Neural progenitor cell (in vitro differentiated cells): ENCODE results near the gene ZNF687. TPM values are rescaled to one million over a fixed set of nuclear protein-coding genes. Genes with fewer than 3 reads are reported as not detected.

Source experiments
- DNase-seq: peaks from one replicate; pipeline ENCODE4 v3.0.0-alpha.2; 2016; ENCODE audit warnings: low spot score
- H2AFZ ChIP-seq: fragments of 200-600 bp; sonication (generic); replicated peaks from 2 replicates; pipeline ENCODE4 v1.6.1; 2016; ENCODE audit warnings: antibody characterized with exemption
- H3F3A ChIP-seq: fragments of 200-600 bp; sonication (generic); 2 replicates; pipeline ENCODE4 v1.6.1; 2016; ENCODE audit warnings: antibody characterized with exemption, low read depth
- H3K27ac ChIP-seq: fragments of 200-600 bp; sonication (generic); 2 replicates; pipeline ENCODE4 v1.5.1; 2016; ENCODE audit warnings: mild to moderate bottlenecking
- H3K27me3 ChIP-seq: fragments of 200-600 bp; sonication (generic); 2 replicates; pipeline ENCODE4 v1.6.1; 2016; ENCODE audit warnings: mild to moderate bottlenecking, moderate library complexity
- H3K36me3 ChIP-seq: fragments of 200-600 bp; sonication (generic); 2 replicates; pipeline ENCODE4 v1.5.1; 2016
- H3K4me1 ChIP-seq: fragments of 200-600 bp; sonication (generic); 2 replicates; pipeline ENCODE4 v1.6.1; 2016; ENCODE audit warnings: mixed run types
- H3K4me2 ChIP-seq: fragments of 200-600 bp; sonication (generic); 2 replicates; pipeline ENCODE4 v1.6.1; 2016
- H3K4me3 ChIP-seq: fragments of 200-600 bp; sonication (generic); 2 replicates; pipeline ENCODE4 v1.5.1; 2016
- H3K79me2 ChIP-seq: fragments of 200-600 bp; sonication (generic); 2 replicates; pipeline ENCODE4 v1.6.1; 2016; ENCODE audit warnings: low read depth
- H3K9ac ChIP-seq: fragments of 200-600 bp; sonication (generic); 2 replicates; pipeline ENCODE4 v1.6.1; 2016
- H3K9me3 ChIP-seq: fragments of 200-600 bp; sonication (generic); 2 replicates; pipeline ENCODE4 v1.5.1; 2016; ENCODE audit warnings: low read depth
- H4K20me1 ChIP-seq: fragments of 200-600 bp; sonication (generic); 2 replicates; pipeline ENCODE4 v1.6.1; 2016; ENCODE audit warnings: low read depth
- H3K27ac Mint-ChIP-seq: 3 replicates; pipeline ENCODE4 v1.8.0; 2021; ENCODE audit warnings: mixed read lengths
- H3K27me3 Mint-ChIP-seq: 2 replicates; pipeline ENCODE4 v1.8.0; 2022; ENCODE audit warnings: low read depth, mild to moderate bottlenecking, inconsistent platforms, moderate library complexity, mixed read lengths; ENCODE audit not compliant: insufficient read depth
- H3K36me3 Mint-ChIP-seq: 3 replicates; pipeline ENCODE4 v1.8.0; 2021; ENCODE audit warnings: mixed read lengths
- H3K4me1 Mint-ChIP-seq: 3 replicates; pipeline ENCODE4 v1.8.0; 2021; ENCODE audit warnings: mixed read lengths
- H3K4me3 Mint-ChIP-seq: 3 replicates; pipeline ENCODE4 v1.8.0; 2021; ENCODE audit warnings: mild to moderate bottlenecking, moderate library complexity, mixed read lengths
- H3K9me3 Mint-ChIP-seq: 3 replicates; pipeline ENCODE4 v1.8.0; 2020; ENCODE audit warnings: mixed read lengths
- EZH2 ChIP-seq: fragments of 200-600 bp; sonication (generic); IDR thresholded peaks from 2 replicates; pipeline ENCODE4 v1.6.1; 2017; ENCODE audit warnings: antibody characterized with exemption, mild to moderate bottlenecking, moderate library complexity
- EZH2phosphoT487 ChIP-seq: fragments of 200-600 bp; sonication (generic); IDR thresholded peaks from 2 replicates; pipeline ENCODE4 v1.6.1; 2017; ENCODE audit warnings: antibody characterized with exemption
- total RNA-seq: library from RNA; depleted of rRNA; stranded (reverse); fragments of >200 nt; gene quantifications from 2 replicates; pipeline ENCODE4 v1.2.3, GENCODE V29; 2015; ENCODE audit warnings: low replicate concordance
- TF ChIP-seq, protein P1 (sequence below): fragments of 200-600 bp; sonication (generic); IDR thresholded peaks from 2 replicates; pipeline ENCODE4 v1.5.1; 2017; ENCODE audit warnings: antibody characterized with exemption, mild to moderate bottlenecking

Gene ZNF687
- total RNA-seq, 1 donor from 2014 or later: 20.2 TPM

DNA sequence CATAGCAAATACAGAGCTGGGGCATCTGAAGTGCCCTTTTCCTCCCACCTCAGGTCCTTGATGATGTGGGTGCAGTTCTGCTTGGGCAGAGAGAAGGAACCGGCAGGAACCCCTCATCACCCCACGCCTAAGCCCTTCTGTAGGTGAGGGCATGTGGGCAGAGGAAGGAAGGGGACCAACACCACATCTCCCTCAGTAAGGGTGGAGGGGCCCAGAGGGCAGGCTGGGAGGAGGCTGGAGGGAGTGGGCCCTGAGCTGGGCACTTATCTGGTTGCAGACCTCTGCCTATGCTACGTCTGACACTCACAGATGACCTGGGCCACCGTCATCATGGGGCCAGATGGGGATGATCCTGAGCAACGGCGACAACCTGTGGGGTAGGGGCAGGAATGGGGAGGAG lies 11.0 kb downstream of the ZNF687 start:
- TF ChIP-seq EZH2phosphoT487 (no peak), EZH2 (no peak)
- TF ChIP-seq, protein P1, sequence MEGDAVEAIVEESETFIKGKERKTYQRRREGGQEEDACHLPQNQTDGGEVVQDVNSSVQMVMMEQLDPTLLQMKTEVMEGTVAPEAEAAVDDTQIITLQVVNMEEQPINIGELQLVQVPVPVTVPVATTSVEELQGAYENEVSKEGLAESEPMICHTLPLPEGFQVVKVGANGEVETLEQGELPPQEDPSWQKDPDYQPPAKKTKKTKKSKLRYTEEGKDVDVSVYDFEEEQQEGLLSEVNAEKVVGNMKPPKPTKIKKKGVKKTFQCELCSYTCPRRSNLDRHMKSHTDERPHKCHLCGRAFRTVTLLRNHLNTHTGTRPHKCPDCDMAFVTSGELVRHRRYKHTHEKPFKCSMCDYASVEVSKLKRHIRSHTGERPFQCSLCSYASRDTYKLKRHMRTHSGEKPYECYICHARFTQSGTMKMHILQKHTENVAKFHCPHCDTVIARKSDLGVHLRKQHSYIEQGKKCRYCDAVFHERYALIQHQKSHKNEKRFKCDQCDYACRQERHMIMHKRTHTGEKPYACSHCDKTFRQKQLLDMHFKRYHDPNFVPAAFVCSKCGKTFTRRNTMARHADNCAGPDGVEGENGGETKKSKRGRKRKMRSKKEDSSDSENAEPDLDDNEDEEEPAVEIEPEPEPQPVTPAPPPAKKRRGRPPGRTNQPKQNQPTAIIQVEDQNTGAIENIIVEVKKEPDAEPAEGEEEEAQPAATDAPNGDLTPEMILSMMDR: no peak
- Histone ChIP-seq H3K9me3 (no peaks in the 10 kb centered on the region), H3K79me2 (no peaks in the 10 kb centered on the region), H2AFZ (no peak overlapping the region), H3K27me3 (no peaks in the 10 kb centered on the region), H3K4me2 (no peak overlapping the region), H3F3A (peaks cover 53% of the 10 kb centered on the region), H3K27ac (no peak overlapping the region), H3K4me3 (no peak overlapping the region), H3K4me1 (peaks cover 27% of the 10 kb centered on the region), H3K36me3 (no peaks in the 10 kb centered on the region), H3K9ac (no peak overlapping the region), H4K20me1 (peaks cover 20% of the 10 kb centered on the region)
- Mint-ChIP-seq H3K27me3 (peaks cover 12% of the 10 kb centered on the region), H3K4me1 (peaks cover 4% of the 10 kb centered on the region), H3K27ac (no peak overlapping the region), H3K9me3 (no peaks in the 10 kb centered on the region), H3K36me3 (peaks cover 24% of the 10 kb centered on the region), H3K4me3 (no peak overlapping the region)
- no peak for DNase-seq

DNA sequence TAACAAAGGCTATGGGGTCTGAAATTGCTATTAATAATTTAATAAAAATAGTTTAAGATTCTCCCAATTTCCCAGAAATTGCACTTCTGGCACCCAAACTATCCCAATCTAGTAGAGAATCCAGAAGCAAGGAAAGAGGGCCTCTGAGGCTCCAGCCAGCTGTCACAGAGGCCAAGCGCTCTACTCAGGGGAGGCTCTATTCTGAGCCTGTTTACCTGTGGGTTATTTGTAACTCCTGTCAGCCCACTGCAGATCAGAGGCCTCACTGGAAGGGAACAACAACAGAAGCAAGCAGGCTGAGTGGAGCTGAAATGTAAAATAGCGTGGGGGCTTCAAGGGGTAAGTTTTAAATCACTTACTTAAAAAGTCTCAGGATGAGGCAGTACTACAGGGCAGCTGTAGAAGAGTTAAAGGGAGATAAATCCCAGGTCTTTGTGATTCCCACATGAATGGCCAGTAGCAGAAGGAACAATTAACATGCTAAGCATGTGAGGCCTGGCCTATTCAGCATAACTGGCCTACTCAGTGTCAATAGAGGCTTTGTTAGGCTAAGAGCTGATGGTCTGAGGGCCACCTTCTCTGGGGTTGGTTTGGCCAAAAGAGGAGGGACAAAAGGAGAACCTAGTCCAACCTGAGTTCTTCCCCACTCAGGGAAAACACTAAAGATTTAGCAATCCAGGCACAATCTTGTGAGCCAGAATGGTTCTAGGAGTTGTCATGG lies 12.8 kb downstream of the ZNF687 start:
- Histone ChIP-seq H3K4me2 (peak overlapping the region; percentile 35), H3K9me3 (no peaks in the 10 kb centered on the region), H3K36me3 (peaks cover 4% of the 10 kb centered on the region), H3K27ac (peak overlapping the region; percentile 76), H3K4me1 (peaks cover 27% of the 10 kb centered on the region), H3K4me3 (no peak overlapping the region), H3F3A (peaks cover 50% of the 10 kb centered on the region), H3K79me2 (no peaks in the 10 kb centered on the region), H2AFZ (no peak overlapping the region), H3K27me3 (no peaks in the 10 kb centered on the region), H4K20me1 (peaks cover 6% of the 10 kb centered on the region), H3K9ac (no peak overlapping the region)
- Mint-ChIP-seq H3K4me1 (peaks cover 4% of the 10 kb centered on the region), H3K27me3 (peaks cover 12% of the 10 kb centered on the region), H3K27ac (peak overlapping the region; percentile 38), H3K9me3 (no peaks in the 10 kb centered on the region), H3K4me3 (no peak overlapping the region), H3K36me3 (peaks cover 23% of the 10 kb centered on the region)
- no peak for TF ChIP-seq EZH2phosphoT487
- TF ChIP-seq EZH2: no peak
- DNase-seq: peak; percentile 58

DNA sequence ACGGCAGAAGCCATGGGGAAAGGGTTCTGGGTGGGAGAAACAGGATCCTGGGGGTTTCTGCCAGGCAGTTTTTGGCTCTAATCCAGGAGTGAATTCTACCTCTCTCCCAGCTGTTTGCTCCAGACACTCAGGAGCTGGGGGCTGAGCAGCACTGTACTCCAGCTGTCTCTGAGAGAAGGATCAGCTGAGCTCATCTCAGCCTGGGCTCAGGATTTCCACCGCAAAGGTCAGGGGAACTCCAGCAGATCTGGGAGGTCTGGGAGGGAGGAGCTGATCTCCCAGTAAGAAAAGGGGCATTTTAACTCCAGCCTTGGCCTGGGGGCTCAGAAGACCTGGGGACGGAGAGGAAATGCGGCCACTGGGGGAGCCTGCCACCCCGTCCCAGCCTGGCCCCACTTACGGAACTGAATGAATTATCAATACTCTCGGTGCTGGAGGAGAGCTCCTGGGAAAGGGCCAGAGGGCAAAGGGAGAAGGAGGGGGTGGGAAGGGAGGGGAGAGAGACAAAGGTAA lies 27.8 kb downstream of the ZNF687 start:
- H3K4me1 Mint-ChIP-seq: peaks cover 33% of the 10 kb centered on the region

More for the DNA sequence above, 27.8 kb downstream of the ZNF687 start:
- Mint-ChIP-seq H3K36me3 (peaks cover 47% of the 10 kb centered on the region), H3K4me3 (peak overlapping the region; percentile 60), H3K9me3 (no peaks in the 10 kb centered on the region), H3K27me3 (peaks cover 3% of the 10 kb centered on the region), H3K27ac (peak overlapping the region; percentile 80)
- H2AFZ ChIP-seq: no peak overlapping the region
- peak overlapping the region; percentile 8 for H3K4me3 ChIP-seq
- TF ChIP-seq EZH2 (no peak), EZH2phosphoT487 (no peak)
- TF ChIP-seq, protein P1: no peak
- H3K27me3 ChIP-seq: no peaks in the 10 kb centered on the region
- H3K4me1 ChIP-seq: peaks cover 25% of the 10 kb centered on the region
- H3K36me3 ChIP-seq: peaks cover 7% of the 10 kb centered on the region
- H3K9ac ChIP-seq: no peak overlapping the region
- peaks cover 7% of the 10 kb centered on the region for H4K20me1 ChIP-seq
- peak overlapping the region; percentile 92 for H3K27ac ChIP-seq
- no peaks in the 10 kb centered on the region for H3K9me3 ChIP-seq
- H3K79me2 ChIP-seq: peaks cover 7% of the 10 kb centered on the region
- H3K4me2 ChIP-seq: peak overlapping the region; percentile 46
- peak; percentile 63 for DNase-seq
- H3F3A ChIP-seq: peaks cover 24% of the 10 kb centered on the region
